ENCODE measurements around the gene PPP1R2B. TPM values are rescaled to one million over a fixed set of nuclear protein-coding genes. Genes with fewer than 3 reads are reported as not detected.

The PPP1R2B gene
- total and polyA plus RNA-seq, 3 donors from 2014 or later: 7.4 to 43.6 (median 12.1) TPM

- DNase-seq: no peak
- Histone ChIP-seq H3K4me3 (no peak overlapping the region), H3K9me3 (no peaks in the 10 kb centered on the region), H3K27me3 (no peaks in the 10 kb centered on the region), H3K36me3 (ENCODE audit: low read depth, missing control alignments) (no peaks in the 10 kb centered on the region), H3K4me1 (no peaks in the 10 kb centered on the region), H3K27ac (no peak overlapping the region)
- intact Hi-C loops (cut with DNase I; ENCODE audit: low total_unique reads): no loop called here
- TF ChIP-seq POLR2A (IDR thresholded peaks at IDR 0.05) (no peak), CTCF (IDR thresholded peaks at IDR 0.05) (no peak)
Measured at GRCh38 chr5:156865427-156865826, 15.3 kb downstream of the PPP1R2B start.

GRCh38 chr5:156870498-156870839 lies 20.4 kb downstream of the PPP1R2B start:
- WGBS, 2 donors: 90 to 100% methylated on average over 1 of the region's 1 CpG
- TF ChIP-seq POLR2A (IDR thresholded peaks at IDR 0.05) (no peak), CTCF (IDR thresholded peaks at IDR 0.05) (no peak)
- no peaks in the 10 kb centered on the region for H3K36me3 ChIP-seq (ENCODE audit: low read depth, missing control alignments)
- no peak overlapping the region for H3K27ac ChIP-seq
- intact Hi-C loops (cut with DNase I; ENCODE audit: low total_unique reads): no loop called here
- H3K4me1 ChIP-seq: no peaks in the 10 kb centered on the region
- no peaks in the 10 kb centered on the region for H3K27me3 ChIP-seq
- no peak for DNase-seq
- no peaks in the 10 kb centered on the region for H3K9me3 ChIP-seq
- no peak overlapping the region for H3K4me3 ChIP-seq

GRCh38 chr5:156871212-156871611 lies 21.1 kb downstream of the PPP1R2B start:
- TF ChIP-seq POLR2A (IDR thresholded peaks at IDR 0.05) (no peak), CTCF (IDR thresholded peaks at IDR 0.05) (no peak)
- intact Hi-C loops (cut with DNase I; ENCODE audit: low total_unique reads): no loop called here
- no peak for DNase-seq
- Histone ChIP-seq H3K27ac (no peak overlapping the region), H3K4me1 (no peaks in the 10 kb centered on the region), H3K4me3 (no peak overlapping the region), H3K9me3 (no peaks in the 10 kb centered on the region), H3K36me3 (ENCODE audit: low read depth, missing control alignments) (no peaks in the 10 kb centered on the region), H3K27me3 (no peaks in the 10 kb centered on the region)
- WGBS, 2 donors: 85 to 95% methylated on average over 1 of the region's 1 CpG

GRCh38 chr5:156879665-156880285 lies 29.7 kb downstream of the PPP1R2B start:
- DNase-seq: no peak
- Histone ChIP-seq H3K27me3 (no peaks in the 10 kb centered on the region), H3K36me3 (ENCODE audit: low read depth, missing control alignments) (no peaks in the 10 kb centered on the region), H3K9me3 (no peaks in the 10 kb centered on the region), H3K4me1 (no peaks in the 10 kb centered on the region), H3K27ac (no peak overlapping the region), H3K4me3 (no peak overlapping the region)
- TF ChIP-seq POLR2A (IDR thresholded peaks at IDR 0.05) (no peak), CTCF (IDR thresholded peaks at IDR 0.05) (no peak)
- WGBS, 2 donors: 81 to 87% methylated on average over 3 of the region's 3 CpGs
- intact Hi-C loops (cut with DNase I; ENCODE audit: low total_unique reads): no loop called here

GRCh38 chr5:156883316-156883875 lies 33.3 kb downstream of the PPP1R2B start:
- WGBS, 2 donors: 77 to 89% methylated on average over 3 of the region's 3 CpGs
- intact Hi-C loops (cut with DNase I; ENCODE audit: low total_unique reads): no loop called here
- Histone ChIP-seq H3K27me3 (no peaks in the 10 kb centered on the region), H3K27ac (no peak overlapping the region), H3K9me3 (no peaks in the 10 kb centered on the region), H3K4me3 (no peak overlapping the region), H3K4me1 (no peaks in the 10 kb centered on the region), H3K36me3 (ENCODE audit: low read depth, missing control alignments) (no peaks in the 10 kb centered on the region)
- TF ChIP-seq CTCF (IDR thresholded peaks at IDR 0.05) (no peak), POLR2A (IDR thresholded peaks at IDR 0.05) (no peak)
- DNase-seq: no peak
